ENCODE data around the gene SPPL2B.

Gene SPPL2B

GRCh38 chr19:2356036-2356646 lies 27.7 kb downstream of the SPPL2B start:
- no peak for DNase-seq

GRCh38 chr19:2357279-2358206 lies 29.1 kb downstream of the SPPL2B start:
- DNase-seq: no peak

GRCh38 chr19:2358548-2359173 lies 30.2 kb downstream of the SPPL2B start:
- no peak for DNase-seq

- no peak for DNase-seq
These were observed 31.7 kb downstream of the SPPL2B start, which contains the start of gene TMPRSS9 for GRCh38 chr19:2359992-2360685. TMPRSS9 (plus strand) TSS chr19:2360265; CDS start chr19:2389786, 29,521 bp downstream.

DNA sequence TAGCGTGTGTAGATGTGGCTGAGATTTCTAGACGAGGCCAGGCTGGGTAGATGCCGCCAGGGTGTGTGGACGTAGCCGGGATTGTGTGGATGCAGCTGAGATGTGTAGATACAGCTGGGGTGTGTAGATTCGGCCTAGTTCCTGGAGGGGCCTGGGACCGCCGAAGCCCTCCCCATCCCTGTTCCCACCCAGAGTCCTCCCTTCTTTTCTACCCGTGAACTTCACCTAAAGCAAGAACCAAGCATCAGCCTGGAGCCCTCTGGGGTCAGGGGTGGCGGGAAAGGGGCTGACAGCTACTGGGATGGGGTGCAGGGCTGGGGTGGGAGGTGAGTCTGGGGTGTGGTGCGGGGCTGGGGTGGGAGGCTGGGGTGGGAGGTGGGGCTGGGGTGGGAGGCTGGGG lies 32.3 kb downstream of the SPPL2B start:
- no peak for DNase-seq

DNA sequence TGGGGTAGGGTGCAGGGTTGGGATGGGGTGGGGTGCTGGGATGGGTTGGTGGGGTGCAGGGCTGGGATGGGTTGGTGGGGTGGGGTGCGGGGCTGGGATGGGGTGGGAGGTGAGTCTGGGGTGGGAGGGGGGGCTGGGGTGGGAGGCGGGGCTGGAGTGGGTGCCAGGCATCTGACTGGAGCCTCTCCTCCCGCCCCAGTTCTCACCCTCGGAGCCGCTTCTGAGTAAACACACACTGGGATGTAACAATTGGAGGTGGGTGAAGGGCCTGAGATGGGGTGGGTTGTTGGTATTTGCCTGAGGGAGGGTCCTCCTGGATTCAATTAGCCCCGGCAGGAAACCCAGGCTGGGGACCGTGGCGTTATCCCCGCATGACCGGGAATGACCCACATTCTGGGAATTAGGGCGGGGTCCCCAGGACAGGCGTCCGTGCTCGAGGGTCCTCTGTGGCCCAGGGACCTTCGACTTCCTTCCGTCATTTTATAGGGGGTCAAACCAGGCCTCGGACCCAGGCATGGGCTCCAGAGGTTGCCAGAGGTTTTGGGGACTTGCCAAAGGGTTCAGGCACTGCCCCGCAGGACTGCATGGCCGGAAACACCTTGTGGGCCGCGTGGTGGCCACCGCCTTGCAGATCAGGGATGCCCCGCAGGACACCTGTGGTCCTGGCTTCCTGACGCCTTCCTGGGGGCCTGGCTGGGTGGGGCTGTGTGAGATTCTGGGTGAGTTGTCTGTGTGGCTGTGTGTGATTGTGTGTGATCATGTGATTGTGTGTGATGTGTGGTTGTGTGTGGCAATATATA lies 33.0 kb downstream of the SPPL2B start:
- no peak for DNase-seq

DNA sequence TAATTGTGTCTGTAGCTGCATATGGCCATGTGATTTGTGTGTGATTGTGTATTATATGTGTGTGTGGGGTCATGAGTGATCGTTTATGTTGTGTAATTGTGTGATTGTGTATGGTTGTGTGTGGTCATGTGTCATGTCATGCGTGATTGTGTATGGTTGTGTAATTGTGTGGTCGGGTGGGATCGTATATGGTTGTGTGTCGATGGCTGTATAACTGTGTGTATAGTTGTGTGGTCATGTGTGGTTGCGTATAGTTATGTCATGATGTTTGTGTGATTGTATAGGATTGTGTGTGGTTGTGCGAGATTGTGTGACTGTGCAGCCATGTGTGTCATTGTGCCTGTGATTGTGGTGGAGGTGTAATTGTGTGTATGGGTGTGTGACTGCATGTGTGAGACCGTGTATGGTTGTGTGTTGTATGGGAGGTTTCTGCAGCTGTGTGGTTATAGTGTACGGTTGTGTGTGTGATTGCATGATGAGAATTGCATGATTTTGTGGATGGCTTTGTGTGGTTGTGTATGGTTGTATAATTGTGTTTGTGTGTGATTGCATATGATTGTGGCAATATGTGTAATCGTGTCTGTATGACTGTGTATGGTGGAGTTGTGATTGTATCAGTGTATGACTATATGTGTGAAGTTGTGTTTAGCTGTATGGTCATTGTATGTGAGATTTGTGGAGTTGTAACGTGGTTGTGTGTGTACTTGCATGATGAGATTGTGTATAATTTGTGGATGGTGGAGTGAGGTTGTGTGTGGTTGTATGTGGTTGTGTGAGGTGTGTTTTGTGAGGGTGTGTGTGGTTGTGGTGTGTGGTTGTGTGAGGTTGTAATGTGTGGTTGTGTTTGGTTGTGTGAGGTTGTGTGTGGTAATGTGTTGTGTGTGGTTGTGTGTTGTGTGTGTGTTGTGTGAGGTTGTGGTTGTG lies 33.8 kb downstream of the SPPL2B start:
- no peak for DNase-seq

- no peak for DNase-seq
These were observed 34.5 kb downstream of the SPPL2B start for GRCh38 chr19:2362970-2363300.

DNA sequence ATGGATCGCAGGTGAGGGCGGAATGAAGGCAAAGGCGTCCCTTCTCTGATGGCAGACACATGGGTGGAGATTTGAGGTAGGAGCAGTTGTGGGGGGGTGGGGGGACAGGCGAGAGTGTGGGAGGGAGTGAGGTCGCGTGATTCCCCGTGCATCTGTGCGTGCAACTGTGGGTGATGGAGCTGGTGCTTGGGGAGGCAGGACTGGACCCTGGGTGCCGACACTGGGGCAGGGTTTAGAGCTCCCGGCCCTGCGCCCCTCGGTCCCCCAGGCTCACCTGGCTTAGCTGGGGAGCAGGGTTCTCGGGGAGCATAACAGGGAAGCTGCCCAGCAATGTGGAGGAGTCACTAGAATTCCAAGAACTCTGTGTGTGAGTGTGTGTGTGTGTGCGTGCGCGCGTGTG lies 34.9 kb downstream of the SPPL2B start:
- DNase-seq: no peak

DNA sequence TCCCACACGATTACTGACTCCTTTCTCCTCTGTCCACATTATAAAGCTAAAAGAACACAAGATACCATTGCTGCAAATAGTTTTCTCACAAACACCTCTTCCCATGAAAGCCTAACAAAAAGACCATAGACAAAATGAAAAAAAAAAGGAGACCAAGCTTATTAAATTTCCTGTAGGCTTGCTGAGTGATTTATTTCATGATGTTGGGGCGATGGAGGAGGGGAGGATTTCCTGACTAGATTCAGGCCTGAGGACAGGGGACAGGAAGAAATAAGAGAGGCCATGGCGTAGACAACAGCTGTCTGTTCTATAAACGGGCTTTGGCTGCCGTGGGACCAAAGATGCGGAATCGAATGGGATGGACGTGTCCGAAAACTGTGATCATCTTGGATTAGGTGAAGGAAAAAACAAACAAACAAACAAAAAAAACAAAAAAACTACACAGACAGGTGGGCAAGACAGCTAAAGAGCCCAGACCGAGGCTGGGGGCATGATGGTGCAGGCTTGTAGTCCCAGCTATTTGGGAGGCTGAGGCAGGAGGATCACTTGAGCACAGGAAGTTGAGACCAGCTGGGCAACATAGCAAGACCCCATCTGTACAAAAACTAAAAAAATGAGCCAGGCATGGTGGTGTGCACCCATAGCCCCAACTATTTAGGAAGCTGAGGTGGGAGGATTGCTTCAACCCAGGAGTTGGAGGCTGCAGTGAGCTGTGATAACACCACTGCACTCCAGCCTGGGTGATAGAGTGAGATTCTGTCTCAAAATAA lies 36.9 kb downstream of the SPPL2B start:
- DNase-seq: no peak

DNA sequence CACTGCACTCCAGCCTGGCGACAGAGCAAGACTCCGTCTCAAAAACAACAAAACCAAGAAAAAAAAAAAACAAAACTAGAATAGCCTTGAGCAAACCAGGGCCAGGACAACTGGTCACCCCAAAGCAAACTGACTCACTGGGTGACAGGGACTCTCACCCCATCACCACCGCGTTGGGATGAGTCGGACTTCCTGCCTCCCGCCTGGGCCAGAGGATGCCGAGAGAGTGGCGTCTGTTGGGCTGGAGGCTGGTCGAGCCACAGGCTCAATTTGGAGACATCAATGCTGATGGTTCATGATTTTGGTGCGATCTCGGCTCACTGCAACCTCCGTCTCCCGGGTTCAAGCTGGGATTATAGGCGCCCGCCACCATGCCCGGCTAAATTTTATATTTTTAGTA lies 43.2 kb downstream of the SPPL2B start:
- no peak for DNase-seq

- no peak for DNase-seq
These were observed 43.7 kb downstream of the SPPL2B start for GRCh38 chr19:2372076-2372612.

DNA sequence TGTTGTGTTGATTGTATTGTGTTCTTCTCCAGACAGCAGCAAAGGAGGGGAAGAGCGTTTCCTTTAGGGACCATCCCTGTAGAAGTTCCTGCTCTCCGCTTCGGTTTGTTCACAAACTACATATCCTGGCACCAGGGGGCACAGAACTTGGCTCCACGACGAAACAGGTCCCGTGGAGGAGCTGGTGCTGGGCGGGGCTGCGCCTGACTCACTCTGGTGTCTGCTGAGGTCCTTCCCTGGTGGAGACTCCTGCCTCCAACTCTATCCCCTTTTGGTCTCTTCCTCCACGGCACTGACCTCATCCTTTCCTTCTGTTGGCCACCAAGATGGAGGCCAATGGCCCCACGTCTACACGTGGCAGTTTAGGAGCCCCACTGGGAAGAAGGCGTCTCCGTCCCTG lies 46.3 kb downstream of the SPPL2B start:
- DNase-seq: no peak

GRCh38 chr19:2375353-2376121 lies 47.1 kb downstream of the SPPL2B start:
- no peak for DNase-seq

GRCh38 chr19:2376784-2377519 lies 48.5 kb downstream of the SPPL2B start:
- DNase-seq: no peak

DNA sequence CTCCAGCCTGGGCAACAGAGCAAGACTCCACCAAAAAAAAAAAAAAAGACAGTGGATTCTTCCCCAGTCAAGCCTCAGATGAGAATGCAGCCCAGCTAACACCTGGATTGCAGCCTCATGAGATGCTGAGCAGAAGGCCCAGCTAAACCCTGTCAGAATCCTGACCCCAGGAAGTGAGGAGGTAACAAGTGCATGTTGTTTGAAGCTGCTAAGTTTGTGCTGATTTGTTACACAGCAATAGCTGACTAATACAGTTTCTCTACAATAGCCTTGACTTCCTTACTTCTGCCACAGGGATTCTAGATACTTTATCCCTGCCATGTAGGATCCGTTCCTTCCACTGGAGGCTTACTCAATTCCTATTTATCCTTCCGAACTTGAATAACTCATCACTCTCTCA lies 52.1 kb downstream of the SPPL2B start:
- no peak for DNase-seq

DNA sequence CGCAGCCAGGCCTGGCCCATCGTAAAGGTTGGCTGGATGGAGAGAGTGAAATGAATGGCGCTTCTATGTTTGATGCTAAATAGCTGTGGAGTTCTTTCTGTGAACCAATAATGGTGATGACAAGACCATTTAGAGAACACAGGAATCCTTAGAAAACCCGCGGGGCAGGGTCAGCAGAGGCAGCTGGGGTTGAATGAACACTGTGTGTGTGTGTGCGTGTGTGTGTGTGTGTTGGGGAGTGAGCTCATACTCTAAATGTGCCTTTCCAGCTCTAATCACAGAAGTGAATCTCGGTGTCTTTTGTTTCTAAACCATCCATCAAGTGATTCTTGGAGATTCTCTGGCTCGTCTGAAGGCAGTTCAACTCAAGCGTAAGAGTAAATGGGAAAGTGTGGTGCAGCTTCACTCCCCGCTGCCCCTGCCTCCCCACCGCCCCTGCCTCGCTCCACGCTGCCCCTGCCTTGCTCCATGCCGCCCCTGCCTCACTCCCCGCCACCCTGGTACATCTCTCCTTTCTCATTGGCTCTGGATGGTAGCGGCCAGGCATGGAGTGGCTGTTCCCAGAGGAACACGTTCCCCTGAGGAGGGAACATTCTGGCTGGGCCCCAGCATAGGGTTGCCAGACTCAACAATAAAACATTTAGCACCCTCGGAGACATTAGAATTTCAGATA lies 52.8 kb downstream of the SPPL2B start:
- DNase-seq: no peak

Measured in activated effector memory CD4-positive, alpha-beta T cell treated with Interleukin-2 at 50 U/mL for 16 hours (primary cell).